HCT116 (cell line): ENCODE measurements around the gene PRPF19. TPM values are rescaled to one million over a fixed set of nuclear protein-coding genes. Genes with fewer than 3 reads are reported as not detected.

ENCODE experiments used
- ATAC-seq: fragments of 200-7000 bp; cut with Tn5 transposase; 2 replicates; pipeline ENCODE4 v1.9.1; 2020; ENCODE audit warnings: mild to moderate bottlenecking, moderate library complexity
- BruUV-seq: library from RNA; stranded (reverse); fragments of 400-500 nt; replicated peaks from 2 replicates; lab custom pipeline; 2021; lab: Mats Ljungman, UMichigan
- CTCF ChIA-PET: fragments of 300-600 bp; sonication (Branson Sonifier 250); formaldehyde crosslinking; loops from one replicate; lab custom pipeline; 2021; ENCODE audit warnings: antibody characterized with exemption; lab: Charles Lee
- POLR2A ChIA-PET: fragments of 300-600, 350-600 bp; sonication (Branson Sonifier 250); formaldehyde crosslinking; loops from one replicate; lab custom pipeline; 2021; ENCODE audit warnings: antibody characterized with exemption; lab: Charles Lee
- RAD21 ChIA-PET, 2 experiments: fragments of 300-600 bp; sonication (Branson Sonifier 250); formaldehyde crosslinking; loops; one replicate each; lab custom pipeline; 2023; ENCODE audit warnings: low total read pairs in 2 of 2; ENCODE audit not compliant: uncharacterized antibody in 2 of 2, unreplicated experiment in 2 of 2, low non-redundant PET in 1 of 2; lab: Charles Lee
- DNase-seq: peaks from one replicate; pipeline ENCODE4 v3.0.0-alpha.2; 2010; ENCODE audit warnings: low read depth, low spot score
- H2AFZ ChIP-seq: fragments of 200-600 bp; shearing (Covaris generic), sonication (generic); 2 replicates; pipeline ENCODE4 v1.6.1; 2017; ENCODE audit warnings: low read depth, mixed run types, mixed read lengths, antibody characterized with exemption, low read length; ENCODE audit not compliant: poor library complexity, severe bottlenecking
- H3K27ac ChIP-seq: 2 replicates; pipeline ENCODE4 v1.5.1; 2012; ENCODE audit warnings: low read depth, low read length
- H3K27me3 ChIP-seq: fragments of 200-600 bp; sonication (generic); 2 replicates; pipeline ENCODE4 v1.6.1; 2016; ENCODE audit warnings: mixed run types, low read length, mixed read lengths; ENCODE audit not compliant: insufficient read depth
- H3K36me3 ChIP-seq, 2 experiments: fragments of 200-500 bp in 1 of 2; fragments of 200-600 bp in 1 of 2; sonication (Bioruptor generic) in 1 of 2; sonication (generic) in 1 of 2; 2 replicates each; pipeline versions ENCODE4 v1.5.1 to v1.6.1; 2014 to 2016; ENCODE audit warnings: low read length in 2 of 2, inconsistent platforms in 1 of 2, mixed read lengths in 1 of 2, mixed run types in 1 of 2; ENCODE audit not compliant: insufficient read depth in 2 of 2, control insufficient read depth in 1 of 2
- H3K4me1 ChIP-seq, 2 experiments: fragments of 200-600 bp in 1 of 2; sonication (generic) in 1 of 2; 2 replicates each; pipeline versions ENCODE4 v1.5.1 to v1.6.1; 2012 to 2017; ENCODE audit warnings: low read length in 2 of 2, inconsistent platforms in 1 of 2, mild to moderate bottlenecking in 1 of 2, mixed read lengths in 1 of 2, mixed run types in 1 of 2, moderate library complexity in 1 of 2; ENCODE audit not compliant: insufficient read depth in 2 of 2, control insufficient read depth in 1 of 2
- H3K4me2 ChIP-seq: fragments of 200-600 bp; sonication (generic); 2 replicates; pipeline ENCODE4 v1.6.1; 2017; ENCODE audit warnings: mixed run types, low read length, mixed read lengths
- H3K4me3 ChIP-seq, 2 experiments: fragments of 200-600 bp in 1 of 2; sonication (generic) in 1 of 2; replicated peaks in 1 of 2; 2 replicates each; pipeline ENCODE4 v1.5.1; 2011 to 2016; ENCODE audit warnings: low read length in 2 of 2, control low read depth in 1 of 2, low read depth in 1 of 2, mild to moderate bottlenecking in 1 of 2, mixed read lengths in 1 of 2, mixed run types in 1 of 2
- H3K79me2 ChIP-seq: fragments of 200-600 bp; sonication (generic); 2 replicates; pipeline ENCODE4 v1.6.1; 2017; ENCODE audit warnings: mild to moderate bottlenecking, mixed run types, low read length, moderate library complexity, mixed read lengths; ENCODE audit not compliant: insufficient read depth
- H3K9ac ChIP-seq: fragments of 200-600 bp; sonication (generic); 2 replicates; pipeline ENCODE4 v1.6.1; 2016; ENCODE audit warnings: low read length, mixed read lengths
- H3K9me2 ChIP-seq: fragments of 200-600 bp; sonication (generic), shearing (Covaris generic); 2 replicates; pipeline ENCODE4 v1.6.1; 2017; ENCODE audit warnings: mixed run types, mild to moderate bottlenecking, moderate library complexity; ENCODE audit not compliant: insufficient read depth
- H3K9me3 ChIP-seq, 2 experiments: fragments of 200-500 bp in 1 of 2; fragments of 200-600 bp in 1 of 2; sonication (Bioruptor generic) in 1 of 2; sonication (generic) in 1 of 2; 2 replicates each; pipeline ENCODE4 v1.6.1; 2014 to 2017; ENCODE audit warnings: low read length in 2 of 2, mixed read lengths in 2 of 2, inconsistent platforms in 1 of 2, low read depth in 1 of 2, mild to moderate bottlenecking in 1 of 2, mixed run types in 1 of 2, moderate library complexity in 1 of 2; ENCODE audit not compliant: control insufficient read depth in 1 of 2, insufficient read depth in 1 of 2
- H4K20me1 ChIP-seq: fragments of 200-600 bp; sonication (generic), shearing (Covaris generic); 2 replicates; pipeline ENCODE4 v1.6.1; 2017; ENCODE audit warnings: mixed run types, mild to moderate bottlenecking, moderate library complexity; ENCODE audit not compliant: insufficient read depth
- CEBPB ChIP-seq: IDR thresholded peaks from 2 replicates; pipeline ENCODE4 v1.6.1; 2012; ENCODE audit warnings: low read depth
- EGR1 ChIP-seq: IDR thresholded peaks from 2 replicates; pipeline ENCODE4 v1.6.1; 2012; ENCODE audit warnings: low read depth
- ELF1 ChIP-seq: IDR thresholded peaks from 2 replicates; pipeline ENCODE4 v1.6.1; 2012; ENCODE audit warnings: low read depth, borderline replicate concordance
- EZH2 ChIP-seq: fragments of 200-600 bp; sonication (generic); IDR thresholded peaks from 2 replicates; pipeline ENCODE4 v1.6.1; 2017; ENCODE audit warnings: antibody characterized with exemption, mixed run types
- EZH2phosphoT487 ChIP-seq: fragments of 200-600 bp; IDR thresholded peaks from 2 replicates; pipeline ENCODE4 v1.6.1; 2018; ENCODE audit warnings: antibody characterized with exemption, borderline replicate concordance
- FOSL1 ChIP-seq: IDR thresholded peaks from 2 replicates; pipeline ENCODE4 v1.6.1; 2012; ENCODE audit warnings: low read depth
- JUND ChIP-seq: IDR thresholded peaks from 2 replicates; pipeline ENCODE4 v1.6.1; 2012
- SIN3A ChIP-seq: IDR thresholded peaks from 2 replicates; pipeline ENCODE4 v1.6.1; 2012; ENCODE audit warnings: low read depth
- TCF7L2 ChIP-seq: IDR thresholded peaks from 2 replicates; pipeline ENCODE4 v1.7.0; 2011; ENCODE audit warnings: borderline replicate concordance, inconsistent platforms; ENCODE audit not compliant: insufficient read depth, insufficient read length; ENCODE audit errors: extremely low read depth
- ZFX ChIP-seq: fragments of 450-650 bp; IDR thresholded peaks from 2 replicates; pipeline ENCODE4 v1.6.1; 2017
- ZNF274 ChIP-seq: fragments of 200-500 bp; sonication (Bioruptor generic); IDR thresholded peaks from 2 replicates; pipeline ENCODE4 v1.6.1; 2014; ENCODE audit warnings: mild to moderate bottlenecking, low read depth, low read length, inconsistent platforms
- intact Hi-C: fragments of 100-400 bp; cut with micrococcal nuclease; formaldehyde crosslinking; loops from 2 replicates; pipeline ENCODE4 v1.10.0; 2022
- total RNA-seq: library from RNA; stranded (reverse); gene quantifications from one replicate; pipeline ENCODE4 v1.2.1, GENCODE V29; 2021; ENCODE audit not compliant: unreplicated experiment
- TF ChIP-seq, protein P1 (sequence below), 3 experiments: fragments of 200-600 bp in 1 of 3; sonication (generic) in 1 of 3; IDR thresholded peaks in 2 of 3; conservative IDR thresholded peaks in 1 of 3; 2 replicates each; pipeline ENCODE4 v1.5.1; 2012 to 2017; ENCODE audit warnings: low read depth in 2 of 3, low read length in 2 of 3, antibody characterized with exemption in 1 of 3, borderline replicate concordance in 1 of 3, control low read depth in 1 of 3, mild to moderate bottlenecking in 1 of 3, mixed read lengths in 1 of 3, mixed run types in 1 of 3, moderate library complexity in 1 of 3; ENCODE audit not compliant: insufficient read depth in 1 of 3
- TF ChIP-seq, protein P2 (sequence below): IDR thresholded peaks from 2 replicates; pipeline ENCODE4 v1.6.1; 2012; ENCODE audit warnings: low read depth
- TF ChIP-seq, protein P3 (sequence below): IDR thresholded peaks from 2 replicates; pipeline ENCODE4 v1.6.1; 2012

PRPF19 gene
- total RNA-seq, 1 experiment from 2014 or later: 156 TPM

DNA sequence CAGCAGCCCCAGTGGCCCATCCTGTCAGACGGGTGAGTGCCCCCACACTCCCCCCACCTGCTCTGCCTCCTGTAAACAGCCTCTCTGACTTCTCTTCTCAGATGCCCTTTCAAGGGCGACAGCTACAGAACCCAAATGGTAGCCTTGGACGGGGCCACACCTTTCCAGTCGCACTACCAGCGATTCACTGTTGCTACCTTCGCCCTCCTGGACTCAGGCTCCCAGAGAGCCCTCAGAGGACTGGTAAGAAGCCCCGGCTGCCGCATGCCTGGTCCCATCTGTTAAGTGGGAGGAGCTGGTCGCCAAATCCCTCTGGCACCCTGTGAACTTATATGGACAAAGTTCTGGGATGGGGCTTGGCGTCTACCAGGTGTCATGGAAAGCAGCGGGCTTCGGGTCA is 32.9 kb downstream of the PRPF19 start:
- Histone ChIP-seq H3K4me3 (no peak overlapping the region), H3K9me3 (no peaks in the 10 kb centered on the region), H4K20me1 (no peaks in the 10 kb centered on the region), H3K27me3 (no peaks in the 10 kb centered on the region), H3K36me3 (peaks cover 0 to 4% of the 10 kb centered on the region in 2 experiments; a peak in 2 of 4 replicates), H3K9me2 (no peaks in the 10 kb centered on the region), H2AFZ (no peak overlapping the region), H3K27ac (no peak overlapping the region), H3K9ac (no peak overlapping the region)
- BruUV-seq: no TSS peak
- intact Hi-C loops: no loop called here
- no peak for ATAC-seq
- CTCF ChIA-PET: interaction anchor here (2.3 kb wide), 1 partner anchor 26 kb away, joined by 5 read pairs; no protein-coding TSS in a partner anchor
- no peak for DNase-seq
- no peak for TF ChIP-seq FOSL1
- TF ChIP-seq EZH2: no peak
- no peak for TF ChIP-seq JUND
- TF ChIP-seq, protein P1, sequence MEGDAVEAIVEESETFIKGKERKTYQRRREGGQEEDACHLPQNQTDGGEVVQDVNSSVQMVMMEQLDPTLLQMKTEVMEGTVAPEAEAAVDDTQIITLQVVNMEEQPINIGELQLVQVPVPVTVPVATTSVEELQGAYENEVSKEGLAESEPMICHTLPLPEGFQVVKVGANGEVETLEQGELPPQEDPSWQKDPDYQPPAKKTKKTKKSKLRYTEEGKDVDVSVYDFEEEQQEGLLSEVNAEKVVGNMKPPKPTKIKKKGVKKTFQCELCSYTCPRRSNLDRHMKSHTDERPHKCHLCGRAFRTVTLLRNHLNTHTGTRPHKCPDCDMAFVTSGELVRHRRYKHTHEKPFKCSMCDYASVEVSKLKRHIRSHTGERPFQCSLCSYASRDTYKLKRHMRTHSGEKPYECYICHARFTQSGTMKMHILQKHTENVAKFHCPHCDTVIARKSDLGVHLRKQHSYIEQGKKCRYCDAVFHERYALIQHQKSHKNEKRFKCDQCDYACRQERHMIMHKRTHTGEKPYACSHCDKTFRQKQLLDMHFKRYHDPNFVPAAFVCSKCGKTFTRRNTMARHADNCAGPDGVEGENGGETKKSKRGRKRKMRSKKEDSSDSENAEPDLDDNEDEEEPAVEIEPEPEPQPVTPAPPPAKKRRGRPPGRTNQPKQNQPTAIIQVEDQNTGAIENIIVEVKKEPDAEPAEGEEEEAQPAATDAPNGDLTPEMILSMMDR (IDR thresholded peaks at IDR 0.05 in 2 of 3, conservative IDR thresholded peaks at IDR 0.05 in 1 of 3; ENCODE audit: borderline replicate concordance in 1 of 3, insufficient read depth in 1 of 3, low read depth in 2 of 3, low read length in 2 of 3): no peak
- no peak for TF ChIP-seq CEBPB
- no peak for TF ChIP-seq ZFX
- TF ChIP-seq EZH2phosphoT487: no peak
- no peak for TF ChIP-seq ELF1
- TF ChIP-seq, protein P2, sequence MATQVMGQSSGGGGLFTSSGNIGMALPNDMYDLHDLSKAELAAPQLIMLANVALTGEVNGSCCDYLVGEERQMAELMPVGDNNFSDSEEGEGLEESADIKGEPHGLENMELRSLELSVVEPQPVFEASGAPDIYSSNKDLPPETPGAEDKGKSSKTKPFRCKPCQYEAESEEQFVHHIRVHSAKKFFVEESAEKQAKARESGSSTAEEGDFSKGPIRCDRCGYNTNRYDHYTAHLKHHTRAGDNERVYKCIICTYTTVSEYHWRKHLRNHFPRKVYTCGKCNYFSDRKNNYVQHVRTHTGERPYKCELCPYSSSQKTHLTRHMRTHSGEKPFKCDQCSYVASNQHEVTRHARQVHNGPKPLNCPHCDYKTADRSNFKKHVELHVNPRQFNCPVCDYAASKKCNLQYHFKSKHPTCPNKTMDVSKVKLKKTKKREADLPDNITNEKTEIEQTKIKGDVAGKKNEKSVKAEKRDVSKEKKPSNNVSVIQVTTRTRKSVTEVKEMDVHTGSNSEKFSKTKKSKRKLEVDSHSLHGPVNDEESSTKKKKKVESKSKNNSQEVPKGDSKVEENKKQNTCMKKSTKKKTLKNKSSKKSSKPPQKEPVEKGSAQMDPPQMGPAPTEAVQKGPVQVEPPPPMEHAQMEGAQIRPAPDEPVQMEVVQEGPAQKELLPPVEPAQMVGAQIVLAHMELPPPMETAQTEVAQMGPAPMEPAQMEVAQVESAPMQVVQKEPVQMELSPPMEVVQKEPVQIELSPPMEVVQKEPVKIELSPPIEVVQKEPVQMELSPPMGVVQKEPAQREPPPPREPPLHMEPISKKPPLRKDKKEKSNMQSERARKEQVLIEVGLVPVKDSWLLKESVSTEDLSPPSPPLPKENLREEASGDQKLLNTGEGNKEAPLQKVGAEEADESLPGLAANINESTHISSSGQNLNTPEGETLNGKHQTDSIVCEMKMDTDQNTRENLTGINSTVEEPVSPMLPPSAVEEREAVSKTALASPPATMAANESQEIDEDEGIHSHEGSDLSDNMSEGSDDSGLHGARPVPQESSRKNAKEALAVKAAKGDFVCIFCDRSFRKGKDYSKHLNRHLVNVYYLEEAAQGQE: no peak
- no peak for TF ChIP-seq ZNF274
- no peak for TF ChIP-seq EGR1
- no peak for TF ChIP-seq TCF7L2
- TF ChIP-seq SIN3A: no peak
- TF ChIP-seq, protein P3, sequence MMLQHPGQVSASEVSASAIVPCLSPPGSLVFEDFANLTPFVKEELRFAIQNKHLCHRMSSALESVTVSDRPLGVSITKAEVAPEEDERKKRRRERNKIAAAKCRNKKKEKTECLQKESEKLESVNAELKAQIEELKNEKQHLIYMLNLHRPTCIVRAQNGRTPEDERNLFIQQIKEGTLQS: no peak
- TF ChIP-seq, all 23 proteins: peak for 0
- Histone ChIP-seq H3K79me2 (no peaks in the 10 kb centered on the region), H3K4me2 (no peak overlapping the region), H3K4me1 (peaks cover 0 to 4% of the 10 kb centered on the region in 2 experiments; a peak in 2 of 4 replicates)
- ChIA-PET RAD21 (no interaction called here), POLR2A (no interaction called here)
